HL-60 (cell line): ENCODE measurements around the gene PKD1.

Experiments used
- DNase-seq, 2 experiments: peaks; one replicate each; pipeline ENCODE4 v3.0.0-alpha.2; 2010 to 2020; ENCODE audit warnings: low read depth in 1 of 2, low spot score in 1 of 2
- H3K27ac ChIP-seq: fragments of 250-450 bp; sonication (Bioruptor Pico); replicated peaks from 2 replicates; pipeline ENCODE4 v1.5.1; 2020; ENCODE audit warnings: mild to moderate bottlenecking, moderate library complexity
- H3K27me3 ChIP-seq: fragments of 250-450 bp; sonication (Bioruptor Pico); 2 replicates; pipeline ENCODE4 v1.5.1; 2021; ENCODE audit warnings: mild to moderate bottlenecking, moderate library complexity; ENCODE audit not compliant: insufficient read depth, poor library complexity, severe bottlenecking
- H3K4me3 ChIP-seq: replicated peaks from 2 replicates; pipeline ENCODE4 v1.5.1; 2011; ENCODE audit warnings: mild to moderate bottlenecking, control low read depth, low read length; ENCODE audit not compliant: insufficient read depth
- CTCF ChIP-seq: IDR thresholded peaks from one replicate; pipeline ENCODE4 v1.5.1; 2011; ENCODE audit warnings: low read length, control low read depth, inconsistent platforms; ENCODE audit not compliant: insufficient read depth
- GABPA ChIP-seq: IDR thresholded peaks from 2 replicates; pipeline ENCODE4 v1.6.1; 2012; ENCODE audit warnings: low read depth
- POLR2AphosphoS5 ChIP-seq: IDR thresholded peaks from 2 replicates; pipeline ENCODE4 v1.6.1; 2012; ENCODE audit warnings: low read depth
- REST ChIP-seq: IDR thresholded peaks from 2 replicates; pipeline ENCODE4 v1.6.1; 2012; ENCODE audit warnings: low read depth; ENCODE audit not compliant: insufficient replicate concordance
- SPI1 ChIP-seq: IDR thresholded peaks from 2 replicates; pipeline ENCODE4 v1.6.1; 2012; ENCODE audit warnings: low read depth, mild to moderate bottlenecking, borderline replicate concordance

PKD1 gene

GRCh38 chr16:2172688-2173335, 37.1 kb upstream of the PKD1 start:
- H3K4me3 ChIP-seq: no peak overlapping the region

GRCh38 chr16:2171601-2172178, 36.0 kb upstream of the PKD1 start:
- no peak; the same call in 1 of the 2 replicates for TF ChIP-seq POLR2AphosphoS5
- TF ChIP-seq SPI1: no peak
- TF ChIP-seq REST: no peak
- no peak for TF ChIP-seq CTCF
- TF ChIP-seq GABPA: no peak
- H3K27ac ChIP-seq: no peak overlapping the region
- no peaks in the 10 kb centered on the region for H3K27me3 ChIP-seq
- no peak for DNase-seq
- H3K4me3 ChIP-seq: no peak overlapping the region

More at GRCh38 chr16:2172688-2173335, 37.1 kb upstream of the PKD1 start:
- no peak for DNase-seq
- Histone ChIP-seq H3K27me3 (no peaks in the 10 kb centered on the region), H3K27ac (no peak overlapping the region)
- TF ChIP-seq CTCF: no peak
- no peak for TF ChIP-seq POLR2AphosphoS5
- TF ChIP-seq REST: no peak
- no peak for TF ChIP-seq SPI1
- TF ChIP-seq GABPA: no peak

- TF ChIP-seq REST (no peak), CTCF (no peak), POLR2AphosphoS5 (no peak), SPI1 (no peak), GABPA (no peak)
- no peak overlapping the region for H3K27ac ChIP-seq
- no peak overlapping the region for H3K4me3 ChIP-seq
- DNase-seq: no peak
- no peaks in the 10 kb centered on the region for H3K27me3 ChIP-seq
Measured at GRCh38 chr16:2170587-2171435, 35.1 kb upstream of the PKD1 start.
